NK-92 treated with Interleukin-12 subunit alpha and Interleukin-12 subunit beta, amount 100 ng/mL, for 24 hours (cell line): ENCODE results near the gene GATB.

Source experiments
- DNase-seq: peaks from one replicate; lab custom pipeline; 2025; lab: John Stamatoyannopoulos, UW

The GATB gene

GRCh38 chr4:151651496-151651895 is 109.3 kb downstream of the GATB start:
- no peak for DNase-seq

- no peak for DNase-seq
Measured at GRCh38 chr4:151649479-151649878, 111.3 kb downstream of the GATB start.

GRCh38 chr4:151646322-151646721 is 114.5 kb downstream of the GATB start:
- peak; percentile 74 for DNase-seq

GRCh38 chr4:151644622-151645021 is 116.2 kb downstream of the GATB start:
- peak; percentile 17 for DNase-seq

- DNase-seq, result no peak
Measured at GRCh38 chr4:151643564-151643963, 117.2 kb downstream of the GATB start.

GRCh38 chr4:151641983-151642382 is 118.8 kb downstream of the GATB start:
- no peak for DNase-seq

- peak; percentile 28 for DNase-seq
Measured at GRCh38 chr4:151641167-151641566, 119.6 kb downstream of the GATB start.

GRCh38 chr4:151640381-151640780 is 120.4 kb downstream of the GATB start:
- no peak for DNase-seq

GRCh38 chr4:151638295-151638858 is 122.4 kb downstream of the GATB start:
- no peak for DNase-seq

GRCh38 chr4:151631349-151631748 is 129.5 kb downstream of the GATB start:
- DNase-seq, result no peak

GRCh38 chr4:151629097-151629783 is 131.6 kb downstream of the GATB start:
- no peak for DNase-seq

GRCh38 chr4:151628001-151628608 is 132.7 kb downstream of the GATB start:
- DNase-seq, result no peak

- DNase-seq, result no peak
Measured at GRCh38 chr4:151627491-151627890, 133.3 kb downstream of the GATB start.

GRCh38 chr4:151626751-151627150 is 134.1 kb downstream of the GATB start:
- no peak for DNase-seq

- DNase-seq, result no peak
Measured at GRCh38 chr4:151626228-151626627, 134.6 kb downstream of the GATB start.

GRCh38 chr4:151624626-151625565 is 135.9 kb downstream of the GATB start:
- no peak for DNase-seq
